Measurements from ENCODE around the gene FAM90A1. TPM values are rescaled to one million over a fixed set of nuclear protein-coding genes. Genes with fewer than 3 reads are reported as not detected.
"Not testable (repeated sequence)": the region's sequence is repeated elsewhere in the genome, so short reads cannot be mapped to it uniquely, and the experiment has no call there.

FAM90A1 gene
- total RNA-seq, 1 donor from 2014 or later, result not detected

DNA sequence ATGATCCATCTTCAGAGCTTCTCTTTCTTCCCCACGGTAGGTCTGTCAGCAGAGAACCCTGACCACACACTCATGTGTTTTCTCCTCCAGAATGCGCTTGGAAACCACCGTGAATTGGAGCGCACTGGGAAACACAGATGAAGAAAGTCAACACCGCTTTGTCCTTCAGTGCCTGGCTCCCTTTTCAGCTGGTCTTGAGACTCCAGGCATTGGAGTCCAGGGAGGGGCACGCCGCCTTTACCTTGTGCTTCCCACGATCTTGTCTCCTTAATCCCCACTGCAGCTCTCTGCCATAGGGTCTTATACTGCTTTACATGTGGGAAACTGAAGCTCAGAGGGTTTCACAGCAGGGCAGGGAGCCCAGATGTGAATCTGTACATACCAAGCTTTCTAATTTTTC is 1.1 kb downstream of the FAM90A1 start:
- FAIRE-seq (no peak), DNase-seq (ENCODE audit: low read depth) (no peak)
- H3K4me3 ChIP-seq (ENCODE audit: low read depth, low read length), result no peak overlapping the region
- TF ChIP-seq, protein P1, sequence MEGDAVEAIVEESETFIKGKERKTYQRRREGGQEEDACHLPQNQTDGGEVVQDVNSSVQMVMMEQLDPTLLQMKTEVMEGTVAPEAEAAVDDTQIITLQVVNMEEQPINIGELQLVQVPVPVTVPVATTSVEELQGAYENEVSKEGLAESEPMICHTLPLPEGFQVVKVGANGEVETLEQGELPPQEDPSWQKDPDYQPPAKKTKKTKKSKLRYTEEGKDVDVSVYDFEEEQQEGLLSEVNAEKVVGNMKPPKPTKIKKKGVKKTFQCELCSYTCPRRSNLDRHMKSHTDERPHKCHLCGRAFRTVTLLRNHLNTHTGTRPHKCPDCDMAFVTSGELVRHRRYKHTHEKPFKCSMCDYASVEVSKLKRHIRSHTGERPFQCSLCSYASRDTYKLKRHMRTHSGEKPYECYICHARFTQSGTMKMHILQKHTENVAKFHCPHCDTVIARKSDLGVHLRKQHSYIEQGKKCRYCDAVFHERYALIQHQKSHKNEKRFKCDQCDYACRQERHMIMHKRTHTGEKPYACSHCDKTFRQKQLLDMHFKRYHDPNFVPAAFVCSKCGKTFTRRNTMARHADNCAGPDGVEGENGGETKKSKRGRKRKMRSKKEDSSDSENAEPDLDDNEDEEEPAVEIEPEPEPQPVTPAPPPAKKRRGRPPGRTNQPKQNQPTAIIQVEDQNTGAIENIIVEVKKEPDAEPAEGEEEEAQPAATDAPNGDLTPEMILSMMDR (IDR thresholded peaks at IDR 0.05; ENCODE audit: insufficient read depth, low read length, severe bottlenecking), result no peak
- no peaks in the 10 kb centered on the region for H3K27me3 ChIP-seq (ENCODE audit: control insufficient read depth, insufficient read depth, low read length)
- no peaks in the 10 kb centered on the region for H3K36me3 ChIP-seq (ENCODE audit: control insufficient read depth, insufficient read depth, low read length)

DNA sequence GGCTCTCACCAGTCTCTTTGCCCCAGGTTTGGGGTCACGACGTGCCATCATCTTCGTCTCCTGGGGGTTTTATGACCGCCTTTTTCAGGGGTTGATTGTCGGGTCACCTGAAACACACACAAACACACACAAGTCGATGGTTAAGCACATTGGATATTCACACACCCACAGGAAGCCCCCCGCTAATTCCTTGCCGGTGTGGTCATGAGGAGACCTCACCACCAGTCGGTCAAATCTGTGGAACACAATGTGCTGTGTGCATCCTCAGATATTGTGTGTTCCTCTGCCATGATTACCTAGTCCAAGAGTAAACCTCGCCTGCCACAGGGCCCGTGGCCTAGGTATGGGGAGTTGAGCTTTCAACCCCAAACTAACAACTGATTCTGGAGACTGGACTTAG is 2.6 kb downstream of the FAM90A1 start:
- H3K4me3 ChIP-seq (ENCODE audit: low read depth, low read length); H3K36me3 ChIP-seq (ENCODE audit: control insufficient read depth, insufficient read depth, low read length); DNase-seq (ENCODE audit: low read depth); H3K27me3 ChIP-seq (ENCODE audit: control insufficient read depth, insufficient read depth, low read length); FAIRE-seq: not testable (repeated sequence)

DNA sequence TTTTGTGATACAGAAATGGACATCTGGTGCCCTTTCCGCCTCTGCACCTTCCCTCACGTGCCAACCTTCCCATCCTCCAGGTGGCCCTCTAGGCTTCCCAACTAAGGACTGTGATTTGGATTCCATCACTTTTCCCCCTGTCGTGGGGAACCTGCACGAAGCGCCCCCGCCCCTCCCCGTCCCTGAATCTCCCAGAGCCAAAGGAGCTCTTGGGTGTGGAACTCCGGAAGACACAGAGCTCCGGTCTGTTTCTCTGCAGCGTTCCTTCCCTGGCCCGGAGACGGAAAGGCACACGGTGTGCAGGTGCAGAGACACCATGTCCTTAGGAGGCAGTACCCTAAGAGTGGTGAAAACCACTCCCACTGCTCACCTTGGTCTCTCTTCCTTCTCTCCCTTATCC is 3.8 kb downstream of the FAM90A1 start:
- H3K27me3 ChIP-seq (ENCODE audit: control insufficient read depth, insufficient read depth, low read length); H3K36me3 ChIP-seq (ENCODE audit: control insufficient read depth, insufficient read depth, low read length); H3K4me3 ChIP-seq (ENCODE audit: low read depth, low read length); DNase-seq (ENCODE audit: low read depth); FAIRE-seq: not testable (repeated sequence)

DNA sequence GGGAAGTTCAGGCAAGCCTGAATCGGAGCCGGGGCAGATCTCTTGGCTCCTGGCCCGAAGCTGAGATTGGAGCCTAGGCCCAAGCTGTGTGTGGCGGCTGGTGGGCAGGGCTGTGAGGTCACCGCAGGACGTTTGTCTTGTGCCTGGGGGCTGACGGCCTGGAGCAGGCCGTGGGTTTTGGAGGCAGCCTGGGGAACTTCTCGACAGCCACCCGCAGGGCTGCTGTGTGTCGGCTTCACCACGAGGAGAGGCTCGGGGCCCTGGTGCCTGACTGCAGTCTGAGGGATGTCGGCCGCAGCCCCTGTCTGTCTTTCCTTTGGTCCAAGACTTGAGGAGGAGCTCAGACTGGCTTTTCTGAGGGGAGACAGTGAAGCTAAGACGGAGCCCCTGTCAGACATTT is 5.1 kb downstream of the FAM90A1 start:
- H3K4me3 ChIP-seq (ENCODE audit: low read depth, low read length); H3K36me3 ChIP-seq (ENCODE audit: control insufficient read depth, insufficient read depth, low read length); FAIRE-seq; H3K27me3 ChIP-seq (ENCODE audit: control insufficient read depth, insufficient read depth, low read length); DNase-seq (ENCODE audit: low read depth): not testable (repeated sequence)

DNA sequence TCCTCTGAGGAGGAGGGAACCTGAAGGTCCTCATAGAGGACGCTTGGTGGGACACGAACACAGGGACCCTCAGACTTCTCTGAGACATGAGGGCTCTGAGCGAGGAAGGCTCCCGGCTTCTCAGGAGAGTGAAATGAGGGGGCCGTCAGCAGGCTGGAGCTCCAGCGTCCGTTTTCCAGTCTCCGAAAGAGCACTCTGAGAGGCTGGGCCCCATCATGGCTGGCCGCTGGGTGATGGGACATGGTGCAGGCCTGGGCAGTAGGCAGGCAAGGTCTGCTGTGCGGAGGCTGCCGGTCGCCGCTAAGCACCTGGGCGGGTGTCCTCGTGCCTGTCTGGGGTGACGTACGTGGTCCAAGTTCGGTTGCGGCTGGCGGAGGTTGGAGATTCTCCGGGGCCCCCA is 5.6 kb downstream of the FAM90A1 start:
- not testable (repeated sequence) for FAIRE-seq; DNase-seq (ENCODE audit: low read depth); H3K27me3 ChIP-seq (ENCODE audit: control insufficient read depth, insufficient read depth, low read length); H3K4me3 ChIP-seq (ENCODE audit: low read depth, low read length); H3K36me3 ChIP-seq (ENCODE audit: control insufficient read depth, insufficient read depth, low read length)

DNA sequence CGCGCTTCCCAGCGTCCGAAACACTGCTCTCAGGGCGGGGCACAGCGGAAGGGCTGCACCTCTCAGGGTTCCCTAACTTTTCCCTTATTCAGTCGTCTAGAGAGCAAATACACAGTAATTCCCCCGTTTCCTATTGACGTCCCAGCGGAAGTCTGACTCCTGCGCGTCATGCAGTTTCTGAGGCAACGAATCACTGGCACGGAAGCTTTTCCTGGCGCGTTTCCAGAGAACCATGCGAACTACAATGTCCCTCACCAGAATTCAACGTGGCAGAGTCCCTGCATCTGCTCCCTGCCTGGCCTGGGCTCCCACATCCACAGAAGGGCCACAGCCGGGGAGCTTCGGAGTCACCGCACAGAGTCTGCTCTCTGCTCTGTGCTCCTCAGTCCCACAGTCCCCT is 6.0 kb downstream of the FAM90A1 start:
- not testable (repeated sequence) for H3K36me3 ChIP-seq (ENCODE audit: control insufficient read depth, insufficient read depth, low read length); DNase-seq (ENCODE audit: low read depth); H3K4me3 ChIP-seq (ENCODE audit: low read depth, low read length); H3K27me3 ChIP-seq (ENCODE audit: control insufficient read depth, insufficient read depth, low read length); FAIRE-seq

DNA sequence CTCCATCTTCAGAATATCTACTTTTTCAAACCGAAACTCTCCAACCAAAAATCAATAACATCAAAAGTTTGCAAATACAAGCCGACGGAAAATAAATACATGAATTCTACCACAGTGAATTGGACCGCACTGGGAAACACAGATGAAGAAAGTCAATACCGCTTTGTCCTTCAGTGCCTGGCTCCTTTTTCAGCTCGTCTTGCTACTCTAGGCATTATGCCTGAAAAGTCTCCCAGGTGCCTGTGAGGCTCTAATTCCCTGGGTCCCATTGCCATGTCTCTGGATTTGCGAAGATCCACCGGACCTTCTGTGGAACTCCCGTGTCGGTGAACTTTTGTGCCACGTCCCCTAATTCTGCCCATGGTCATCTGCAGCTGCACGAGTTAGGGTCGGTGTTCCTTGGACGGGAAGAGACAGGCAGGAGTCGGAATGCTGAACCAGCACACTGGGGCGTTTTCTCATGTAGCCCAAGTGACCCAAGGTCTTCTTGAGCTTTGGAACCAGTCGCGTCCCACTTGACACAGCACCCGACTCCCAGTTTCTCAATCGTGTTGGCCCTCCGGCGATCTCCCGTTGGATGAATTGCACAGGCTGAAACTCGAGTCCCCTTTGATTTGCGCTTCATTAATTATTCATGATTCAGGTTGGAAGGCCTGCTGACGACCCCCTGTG is 8.6 kb downstream of the FAM90A1 start:
- FAIRE-seq; H3K4me3 ChIP-seq (ENCODE audit: low read depth, low read length); H3K36me3 ChIP-seq (ENCODE audit: control insufficient read depth, insufficient read depth, low read length): not testable (repeated sequence)

DNA sequence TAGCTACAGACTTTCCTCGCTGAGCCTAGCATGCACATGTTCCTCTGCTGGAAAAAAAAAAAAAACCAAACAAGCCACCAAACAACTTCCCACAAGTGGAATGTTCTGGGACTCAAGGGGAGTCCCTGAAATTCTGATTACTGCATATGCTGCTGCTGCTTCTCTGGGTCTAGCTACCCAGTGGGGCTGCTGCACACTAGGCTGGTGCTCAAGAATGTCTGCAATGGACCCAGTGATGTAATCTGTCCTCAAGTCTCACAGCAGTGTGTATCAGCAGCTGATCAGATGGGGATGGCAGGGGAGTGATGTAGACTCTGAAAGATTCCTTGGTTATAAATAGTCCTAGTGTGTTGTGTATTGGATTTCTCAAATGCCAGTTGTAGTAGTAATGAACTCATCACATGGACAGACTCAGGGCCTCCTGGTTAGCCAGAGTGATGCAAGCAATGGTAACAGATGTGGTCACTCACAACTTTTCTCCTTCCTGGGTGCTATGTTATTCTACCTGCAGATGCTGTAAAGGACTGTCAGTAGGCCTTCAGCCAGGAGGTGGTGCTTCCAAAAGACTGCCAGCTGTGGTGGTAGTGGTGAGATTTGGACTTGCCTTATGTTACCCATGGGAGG is 29.6 kb downstream of the FAM90A1 start:
- not testable (repeated sequence) for H3K36me3 ChIP-seq (ENCODE audit: control insufficient read depth, insufficient read depth, low read length); H3K27me3 ChIP-seq (ENCODE audit: control insufficient read depth, insufficient read depth, low read length); DNase-seq (ENCODE audit: low read depth); FAIRE-seq; H3K4me3 ChIP-seq (ENCODE audit: low read depth, low read length)

More for the DNA sequence above, 8.6 kb downstream of the FAM90A1 start:
- not testable (repeated sequence) for H3K27me3 ChIP-seq (ENCODE audit: control insufficient read depth, insufficient read depth, low read length); DNase-seq (ENCODE audit: low read depth)

DNA sequence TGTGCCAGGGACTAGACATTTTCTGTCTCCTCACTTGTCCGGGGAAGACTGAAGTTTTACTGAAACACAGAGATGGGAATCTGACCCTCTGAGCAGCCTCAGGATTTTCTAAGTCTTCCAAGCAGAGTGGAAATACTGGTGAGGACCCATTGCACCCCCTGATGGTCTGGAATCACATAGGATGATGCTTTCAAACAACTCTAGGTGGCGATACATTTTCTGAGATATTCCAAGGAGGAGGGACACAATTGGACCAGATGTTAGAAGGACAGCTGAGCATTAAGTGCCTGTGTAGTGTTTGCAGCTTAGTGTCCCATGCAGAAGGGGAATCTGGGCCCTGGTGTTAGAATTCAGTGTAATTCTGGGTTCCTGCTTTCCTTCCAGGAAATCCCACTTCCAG is 39.3 kb downstream of the FAM90A1 start:
- not testable (repeated sequence) for H3K4me3 ChIP-seq (ENCODE audit: low read depth, low read length); H3K27me3 ChIP-seq (ENCODE audit: control insufficient read depth, insufficient read depth, low read length); FAIRE-seq; H3K36me3 ChIP-seq (ENCODE audit: control insufficient read depth, insufficient read depth, low read length); DNase-seq (ENCODE audit: low read depth)

DNA sequence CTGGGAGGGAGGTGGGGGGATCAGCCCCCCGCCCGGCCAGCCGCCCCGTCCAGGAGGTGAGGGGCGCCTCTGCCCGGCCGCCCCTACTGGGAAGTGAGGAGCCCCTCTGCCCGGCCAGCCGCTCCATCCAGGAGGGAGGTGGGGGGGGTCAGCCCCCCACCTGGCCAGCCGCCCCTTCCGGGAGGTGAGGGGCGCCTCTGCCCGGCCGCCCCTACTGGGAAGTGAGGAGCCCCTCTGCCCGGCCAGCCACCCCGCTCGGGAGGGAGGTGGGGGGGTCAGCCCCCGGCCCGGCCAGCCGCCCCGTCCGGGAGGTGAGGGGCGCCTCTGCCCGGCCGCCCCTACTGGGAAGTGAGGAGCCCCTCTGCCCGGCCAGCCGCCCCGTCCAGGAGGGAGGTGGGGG is 43.2 kb downstream of the FAM90A1 start:
- H3K27me3 ChIP-seq (ENCODE audit: control insufficient read depth, insufficient read depth, low read length); FAIRE-seq; H3K36me3 ChIP-seq (ENCODE audit: control insufficient read depth, insufficient read depth, low read length); DNase-seq (ENCODE audit: low read depth); H3K4me3 ChIP-seq (ENCODE audit: low read depth, low read length): not testable (repeated sequence)

DNA sequence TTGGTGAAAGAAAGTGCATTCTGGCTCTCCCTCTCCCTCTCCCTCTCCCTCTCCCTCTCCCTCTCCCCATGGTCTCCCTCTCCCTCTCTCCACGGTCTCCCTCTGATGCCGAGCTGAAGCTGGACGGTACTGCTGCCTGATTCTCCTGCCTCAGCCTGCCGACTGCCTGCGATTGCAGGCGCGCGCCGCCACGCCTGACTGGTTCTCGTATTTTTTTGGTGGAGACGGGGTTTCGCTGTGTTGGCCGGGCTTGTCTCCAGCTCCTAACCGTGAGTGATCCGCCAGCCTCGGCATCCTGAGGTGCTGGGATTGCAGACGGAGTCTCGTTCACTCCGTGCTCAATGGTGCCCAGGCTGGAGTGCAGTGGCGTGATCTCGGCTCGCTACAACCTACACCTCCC is 44.1 kb downstream of the FAM90A1 start:
- DNase-seq (ENCODE audit: low read depth); FAIRE-seq; H3K4me3 ChIP-seq (ENCODE audit: low read depth, low read length): not testable (repeated sequence)

DNA sequence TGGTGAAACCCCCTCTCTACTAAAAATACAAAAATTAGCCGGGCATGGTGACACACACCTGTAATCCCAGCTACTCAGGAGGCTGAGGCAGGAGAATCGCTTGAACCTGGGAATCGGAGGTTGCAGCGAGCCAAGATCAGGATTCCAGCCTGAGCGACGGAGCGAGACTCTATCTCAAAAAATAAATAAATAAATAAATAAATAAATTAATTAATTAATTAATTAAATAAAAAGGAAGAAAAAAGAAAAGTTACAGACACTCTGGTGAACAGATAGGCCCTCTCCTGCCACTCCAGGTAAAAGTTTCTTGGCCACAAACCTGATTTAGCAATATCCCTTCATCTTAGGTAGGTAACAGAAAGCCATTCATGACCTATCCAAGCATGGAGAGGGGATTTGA is 44.5 kb downstream of the FAM90A1 start:
- not testable (repeated sequence) for H3K4me3 ChIP-seq (ENCODE audit: low read depth, low read length); H3K27me3 ChIP-seq (ENCODE audit: control insufficient read depth, insufficient read depth, low read length); DNase-seq (ENCODE audit: low read depth); H3K36me3 ChIP-seq (ENCODE audit: control insufficient read depth, insufficient read depth, low read length); FAIRE-seq

More for the DNA sequence above, 44.1 kb downstream of the FAM90A1 start:
- not testable (repeated sequence) for H3K27me3 ChIP-seq (ENCODE audit: control insufficient read depth, insufficient read depth, low read length); H3K36me3 ChIP-seq (ENCODE audit: control insufficient read depth, insufficient read depth, low read length)

DNA sequence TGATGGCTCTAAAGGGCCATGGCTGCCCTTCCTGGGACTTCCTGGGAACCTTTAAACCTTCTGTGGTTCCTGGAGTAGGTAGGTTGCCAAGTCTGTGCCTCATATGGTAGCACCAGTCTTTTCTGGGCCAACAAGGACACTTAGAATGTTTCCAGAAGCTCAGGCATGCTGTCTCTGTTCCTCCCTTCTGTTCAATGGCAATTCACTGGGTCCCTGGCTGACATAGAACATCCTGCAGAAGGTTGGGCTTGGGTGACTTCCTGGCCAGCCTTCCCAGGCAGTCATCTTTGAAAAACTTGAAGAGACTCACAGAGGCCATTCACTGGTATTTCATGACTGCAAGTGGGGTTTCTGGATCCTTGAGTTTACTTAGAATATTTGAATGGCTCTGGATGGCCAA is 46.1 kb downstream of the FAM90A1 start:
- H3K4me3 ChIP-seq (ENCODE audit: low read depth, low read length); DNase-seq (ENCODE audit: low read depth); H3K27me3 ChIP-seq (ENCODE audit: control insufficient read depth, insufficient read depth, low read length); H3K36me3 ChIP-seq (ENCODE audit: control insufficient read depth, insufficient read depth, low read length); FAIRE-seq: not testable (repeated sequence)

Data from bronchial epithelial cell (primary cell).